HG02840 (cell line): ENCODE data around the gene KRT76.

Experiments used
- ATAC-seq: cut with Tn5 transposase; IDR thresholded peaks from one replicate; pipeline ENCODE4 v1.9.1; 2021; ENCODE audit warnings: mild to moderate bottlenecking, moderate library complexity, moderate number of reproducible peaks; ENCODE audit not compliant: unreplicated experiment, low FRiP score

KRT76 gene

DNA sequence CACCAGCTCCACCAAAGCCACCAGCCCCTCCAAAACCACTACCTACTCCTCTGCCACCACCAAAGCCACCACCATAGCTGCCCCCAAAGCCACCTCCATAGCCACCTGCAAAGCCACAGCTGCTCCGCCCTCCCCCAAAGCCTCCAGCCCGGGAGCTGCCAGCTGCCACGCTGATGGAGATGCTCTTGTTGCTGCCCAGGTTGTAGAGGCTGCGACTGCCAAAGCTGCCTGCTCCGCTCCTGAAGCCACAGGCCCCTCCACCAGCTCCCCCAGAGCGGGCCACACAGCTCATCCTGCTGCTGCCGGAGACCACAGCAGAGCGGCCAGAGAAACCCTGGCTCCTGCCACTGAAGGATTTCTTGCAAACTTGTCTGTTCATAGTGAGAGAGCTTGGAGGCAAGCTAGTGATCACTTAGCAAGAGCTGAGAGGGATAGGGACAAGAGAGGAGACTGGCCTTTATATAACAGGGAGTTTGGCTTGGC, at the start of gene KRT76:
KRT76 (minus strand) TSS at position 433 of the 483 bp plus-strand sequence; CDS start at position 379, 54 bp downstream.
- no peak for ATAC-seq

DNA sequence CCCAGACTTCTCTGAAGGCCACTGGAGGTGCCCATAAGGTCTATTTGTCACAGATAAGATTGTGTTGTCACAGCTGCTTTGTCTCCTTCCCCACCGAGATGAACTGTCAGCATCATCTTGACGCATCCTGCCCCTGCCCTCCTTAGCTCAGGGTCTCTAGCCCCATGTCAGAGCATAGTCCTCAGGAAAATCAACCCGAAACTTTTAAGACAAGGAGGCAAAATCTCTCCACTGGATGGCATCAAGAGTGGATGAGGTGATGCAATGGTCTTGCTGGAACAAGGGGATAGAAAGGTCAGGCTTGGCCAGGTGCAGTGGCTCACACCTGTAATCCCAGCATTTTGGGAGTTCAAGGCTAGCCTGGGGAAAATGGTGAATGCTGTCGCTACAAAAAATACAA, 48.8 kb upstream of the KRT76 start:
- no peak for ATAC-seq

DNA sequence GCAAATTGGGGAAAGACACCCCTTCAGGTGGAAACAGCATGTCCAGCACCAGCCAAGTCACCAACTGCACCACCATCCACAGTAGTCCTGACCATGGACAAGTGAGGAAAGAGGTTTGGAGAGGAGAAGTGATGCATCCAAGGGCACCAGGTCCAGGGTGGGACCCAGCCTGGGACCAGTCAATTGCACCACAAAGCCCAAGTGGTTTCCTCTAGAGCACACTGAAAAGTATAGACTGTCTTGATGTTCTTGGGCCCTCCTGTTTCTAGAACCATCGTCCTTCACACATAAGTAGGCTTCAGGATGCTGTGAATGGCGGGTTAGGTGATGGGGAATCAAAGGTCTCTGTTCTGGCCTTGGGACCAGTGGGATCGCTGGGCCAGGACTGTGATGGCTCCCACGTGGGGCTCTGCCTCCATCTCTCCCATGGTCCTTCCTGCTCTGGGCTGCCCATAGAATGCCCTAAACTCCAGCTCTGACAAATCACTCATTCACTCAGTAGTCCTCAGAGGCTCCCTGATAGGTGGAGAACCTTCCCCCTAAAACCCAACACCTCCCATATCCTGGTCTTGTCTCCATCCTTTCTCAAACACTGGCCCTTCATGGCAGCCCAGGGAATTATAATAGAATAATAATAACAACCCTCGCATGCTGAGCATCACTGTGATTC, 47.7 kb upstream of the KRT76 start:
- ATAC-seq, result no peak

DNA sequence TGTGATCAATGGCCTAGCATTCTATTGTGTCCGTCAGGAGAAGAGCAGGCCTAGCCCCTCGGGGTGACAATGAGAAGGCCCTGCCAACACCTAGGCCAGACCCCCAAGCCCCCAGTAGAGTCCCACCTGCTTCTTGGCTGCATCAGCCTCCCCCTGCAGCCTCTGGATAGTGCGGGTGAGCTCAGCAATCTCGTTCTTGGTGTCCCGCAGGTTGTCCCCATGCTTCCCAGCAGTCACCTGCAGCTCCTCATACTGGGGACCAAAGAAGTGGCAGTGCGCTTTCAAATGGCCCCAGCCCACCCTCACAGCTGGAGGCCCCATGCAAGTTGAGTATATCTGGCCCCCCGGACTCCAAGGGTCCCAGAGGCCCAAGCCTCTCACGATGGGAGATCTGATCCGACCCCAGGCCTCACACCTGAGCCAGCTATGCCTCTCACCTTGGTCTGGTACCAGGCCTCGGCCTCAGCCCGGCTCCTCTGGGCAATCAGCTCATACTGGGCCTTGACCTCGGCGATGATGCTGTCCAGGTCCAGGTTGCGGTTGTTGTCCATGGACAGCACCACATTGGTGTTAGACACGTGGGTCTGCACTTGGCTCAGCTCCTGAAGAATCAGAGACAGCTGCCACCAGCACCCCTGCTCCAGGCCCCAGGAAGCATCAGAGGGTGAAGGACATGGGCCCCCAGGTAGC, 46.8 kb upstream of the KRT76 start:
- ATAC-seq, result no peak

DNA sequence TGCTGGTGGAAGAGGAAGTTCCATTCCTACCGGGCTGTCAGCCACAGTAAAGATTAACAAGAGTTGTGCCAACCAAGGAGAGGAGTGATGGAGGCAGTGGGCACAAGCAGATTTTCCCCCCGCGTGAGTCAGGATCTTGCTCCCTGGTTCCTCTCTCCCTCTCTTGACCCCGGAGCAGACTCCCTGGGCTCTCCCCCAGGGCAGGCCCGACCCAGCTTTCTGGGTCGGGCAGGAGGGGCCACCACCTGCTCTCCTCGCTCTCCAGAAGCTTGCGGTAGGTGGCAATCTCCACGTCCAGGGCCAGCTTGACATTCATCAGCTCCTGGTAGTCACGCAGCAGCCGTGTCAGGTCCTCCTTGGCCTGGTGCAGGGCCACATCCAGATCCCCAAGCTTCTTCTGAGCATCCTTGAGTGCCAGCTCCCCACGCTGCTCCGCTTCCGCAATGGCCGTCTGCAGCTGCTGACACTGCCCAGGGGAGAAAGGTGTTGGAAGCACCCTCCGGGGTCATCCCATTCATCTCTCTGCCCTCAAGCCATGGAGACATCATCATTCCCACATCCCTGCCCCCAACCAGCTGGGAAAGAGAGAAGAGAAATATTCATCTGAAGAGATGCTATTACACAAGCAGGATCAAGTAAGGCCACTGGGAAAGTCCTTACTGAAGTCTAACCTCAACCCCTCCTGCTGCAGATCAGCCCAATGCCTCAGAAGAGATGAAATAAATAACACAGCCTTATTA, 45.8 kb upstream of the KRT76 start:
- ATAC-seq, result no peak

DNA sequence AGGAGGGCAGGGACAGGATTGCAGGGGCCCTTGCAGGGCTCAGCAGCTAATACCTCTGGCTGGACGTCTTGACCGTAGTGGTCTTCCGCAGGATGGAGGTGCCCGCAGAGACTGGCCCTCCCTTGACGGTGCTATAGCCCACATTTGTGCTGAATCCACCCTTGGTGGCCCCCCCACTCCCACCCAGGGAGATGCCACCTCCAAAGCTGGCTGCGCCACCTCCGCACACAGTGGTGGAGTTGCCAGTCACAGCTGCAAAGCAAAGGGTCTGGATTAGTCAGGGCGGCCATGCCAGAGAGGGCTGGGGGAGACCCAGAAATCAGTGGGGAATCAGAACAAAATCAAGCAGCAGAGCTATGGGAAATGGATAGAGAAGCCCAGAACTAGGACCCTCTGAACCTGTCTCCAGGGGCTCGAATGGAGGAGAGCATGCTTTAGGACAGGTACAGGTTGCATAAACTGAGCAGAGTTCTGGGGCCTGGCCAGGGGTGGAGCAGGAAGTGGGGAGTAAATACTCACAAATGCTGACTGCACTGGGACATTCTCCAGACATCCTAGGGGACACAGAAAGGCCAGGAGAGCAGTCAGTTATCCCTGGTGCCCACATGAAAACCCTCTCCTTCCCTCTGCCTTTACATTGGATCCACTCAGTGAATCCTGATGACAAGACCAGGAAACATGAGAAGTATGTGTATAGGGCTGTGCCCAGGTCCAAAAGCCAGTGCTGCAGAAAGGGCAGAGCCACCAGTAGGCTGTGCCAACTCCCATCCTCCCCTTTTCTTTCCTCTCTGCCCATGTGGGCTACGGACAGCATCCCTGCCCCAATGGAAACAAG, 44.9 kb upstream of the KRT76 start:
- ATAC-seq, result no peak

DNA sequence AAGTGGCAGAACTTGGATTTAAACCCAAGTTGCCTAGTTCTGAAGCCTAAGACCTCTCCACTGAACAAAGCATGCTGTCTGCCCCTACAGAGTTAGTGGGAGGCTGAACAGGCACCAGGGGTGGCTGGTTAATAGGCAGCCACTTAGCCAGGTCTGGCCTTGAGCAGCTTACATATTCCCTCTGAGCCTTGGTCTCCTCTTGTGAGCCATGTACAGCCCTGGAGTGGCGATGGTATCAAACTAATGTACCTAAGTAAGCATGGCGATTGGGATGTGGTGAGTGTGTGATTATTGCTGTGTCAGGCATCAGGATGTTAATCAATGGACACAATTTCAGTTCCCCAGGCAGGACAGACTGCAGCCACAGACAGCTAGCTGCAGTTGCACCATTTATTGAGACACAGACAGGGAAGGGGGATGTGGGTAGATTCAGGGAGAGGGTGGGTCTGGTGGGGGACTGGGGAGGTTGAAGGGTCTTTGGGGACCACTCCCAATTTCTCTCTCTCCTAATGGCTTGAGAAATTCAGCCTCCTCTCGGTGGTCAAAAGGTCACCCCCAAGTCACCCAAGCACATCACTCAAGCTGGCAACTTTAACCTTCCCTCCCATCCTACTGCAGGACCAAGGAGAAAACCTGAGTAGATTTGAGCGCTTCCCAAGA, 44.1 kb upstream of the KRT76 start:
- ATAC-seq, result no peak

DNA sequence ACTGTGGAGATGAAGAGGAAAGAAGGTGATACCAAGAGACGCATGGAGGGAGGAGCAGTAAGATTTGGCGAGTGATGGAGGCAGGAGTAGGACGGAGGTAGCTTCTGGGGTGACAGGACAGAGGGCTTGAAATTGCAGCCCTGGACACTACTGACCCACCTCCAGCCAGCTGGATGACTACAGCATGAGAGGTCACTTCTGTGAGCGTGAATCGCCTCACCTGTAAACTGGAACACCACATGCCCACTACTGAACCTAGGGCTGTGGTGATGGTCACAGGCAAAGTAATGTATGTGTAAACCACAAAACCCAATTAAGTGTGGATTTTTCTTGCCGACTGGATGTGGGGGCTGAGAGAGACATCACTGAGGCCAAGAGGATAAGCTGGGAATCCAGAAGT, 43.4 kb upstream of the KRT76 start:
- no peak for ATAC-seq

DNA sequence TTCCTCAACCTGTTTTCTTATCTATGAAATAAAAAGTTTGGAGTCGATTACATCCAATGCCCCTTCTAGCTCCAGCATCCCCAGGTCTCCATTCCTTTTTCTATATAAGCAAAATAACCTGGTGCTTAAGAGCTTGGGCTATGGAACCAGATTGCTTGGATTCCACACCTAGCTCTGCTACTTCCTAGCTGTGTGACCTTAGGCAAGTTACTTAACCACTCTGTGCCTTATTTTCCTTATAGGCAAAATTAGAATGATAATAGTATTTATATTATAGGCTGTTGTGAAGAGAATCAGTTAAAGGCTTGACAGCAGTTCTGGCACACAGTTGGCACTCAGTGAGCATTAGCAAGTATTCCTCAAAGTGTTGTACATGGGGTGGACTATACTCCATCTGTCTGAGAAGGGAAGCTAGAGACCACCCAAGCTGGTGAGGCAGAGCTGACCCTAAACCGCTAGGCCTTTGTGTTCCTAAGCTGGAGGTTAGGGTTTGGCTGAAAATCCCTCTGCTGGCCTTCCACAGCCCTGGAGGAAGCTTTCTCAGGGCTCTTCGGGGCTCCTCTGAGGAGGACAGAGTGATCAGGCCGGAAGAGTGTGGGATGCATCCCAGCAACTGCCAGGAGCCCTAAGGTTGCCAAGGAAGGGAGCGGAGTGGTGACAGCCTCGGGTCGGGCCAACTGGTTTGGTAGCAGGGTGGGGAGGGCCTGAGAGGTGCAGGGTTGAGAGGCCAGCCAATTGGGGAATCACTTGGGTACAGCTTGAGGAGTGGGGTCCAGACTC, 42.8 kb upstream of the KRT76 start:
- no peak for ATAC-seq

DNA sequence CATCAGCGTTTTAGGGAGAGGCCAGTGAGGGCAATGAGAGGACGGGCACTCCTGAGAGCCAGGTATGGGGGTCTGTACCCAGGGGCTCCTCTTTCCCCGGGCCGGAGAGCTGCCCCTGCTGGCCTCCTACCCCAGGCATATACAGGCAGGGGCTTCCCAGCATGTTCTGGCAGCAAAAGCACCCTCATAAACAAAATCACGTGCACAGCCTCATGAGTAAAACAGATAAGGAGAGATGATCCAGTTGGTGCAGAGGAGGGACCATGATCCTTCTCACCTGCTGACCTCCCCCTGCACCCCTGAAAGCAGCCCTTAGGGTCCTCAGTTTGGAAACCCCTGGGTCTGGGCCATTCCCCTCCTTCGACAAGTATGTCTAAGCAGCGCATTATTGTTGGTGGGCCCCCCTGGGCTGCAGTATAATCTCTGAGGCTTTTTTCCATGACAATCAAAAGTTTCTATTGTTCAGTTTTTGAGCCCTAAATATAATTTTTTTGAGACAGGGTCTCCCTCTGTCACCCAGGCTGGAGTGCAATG, 41.8 kb upstream of the KRT76 start:
- ATAC-seq, result no peak

DNA sequence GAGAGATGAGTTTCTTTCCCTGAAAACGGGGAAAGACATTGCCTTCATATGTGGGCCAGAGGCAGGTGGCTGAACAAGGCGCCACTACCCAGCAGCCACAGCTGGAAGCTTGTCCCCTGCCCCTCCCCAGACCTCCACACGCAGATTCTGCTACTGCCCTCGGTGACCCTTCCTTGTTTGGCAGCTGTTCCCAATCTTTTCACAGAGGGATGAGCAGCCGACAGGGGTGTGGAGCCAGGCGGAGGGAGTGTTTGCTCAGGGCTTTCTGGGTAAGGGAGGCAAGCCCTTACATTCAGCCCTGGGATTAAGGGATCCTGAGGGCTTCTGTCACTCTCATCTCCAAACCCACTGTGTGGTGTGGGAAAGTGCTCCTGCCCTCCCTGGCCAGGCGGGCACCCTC, 41.2 kb upstream of the KRT76 start:
- ATAC-seq, result no peak

DNA sequence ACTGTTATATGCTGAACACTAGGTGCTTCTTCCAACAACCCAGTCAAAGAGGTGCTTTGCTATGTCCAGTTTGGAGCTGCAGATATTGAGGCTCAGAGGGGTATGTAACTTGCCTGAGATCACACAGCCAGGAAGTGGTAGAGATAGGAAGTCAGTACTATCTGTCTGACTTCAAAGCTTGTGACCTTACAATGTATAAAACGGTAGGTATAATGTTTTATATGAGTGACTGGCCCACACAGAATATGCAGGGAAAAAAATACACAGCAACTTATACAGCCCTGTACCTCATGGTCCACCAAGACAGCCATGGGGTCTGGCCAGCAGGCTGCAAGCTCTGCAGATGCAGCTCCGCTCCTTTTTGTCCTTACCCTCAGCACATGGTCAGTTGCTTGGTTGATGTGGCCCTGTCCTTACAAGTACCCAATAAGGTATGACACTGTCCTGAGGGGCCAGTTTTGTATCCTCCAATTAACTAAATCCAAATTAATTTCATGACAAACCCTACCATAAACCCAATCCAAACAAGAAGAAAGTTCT, 40.6 kb upstream of the KRT76 start:
- no peak for ATAC-seq

DNA sequence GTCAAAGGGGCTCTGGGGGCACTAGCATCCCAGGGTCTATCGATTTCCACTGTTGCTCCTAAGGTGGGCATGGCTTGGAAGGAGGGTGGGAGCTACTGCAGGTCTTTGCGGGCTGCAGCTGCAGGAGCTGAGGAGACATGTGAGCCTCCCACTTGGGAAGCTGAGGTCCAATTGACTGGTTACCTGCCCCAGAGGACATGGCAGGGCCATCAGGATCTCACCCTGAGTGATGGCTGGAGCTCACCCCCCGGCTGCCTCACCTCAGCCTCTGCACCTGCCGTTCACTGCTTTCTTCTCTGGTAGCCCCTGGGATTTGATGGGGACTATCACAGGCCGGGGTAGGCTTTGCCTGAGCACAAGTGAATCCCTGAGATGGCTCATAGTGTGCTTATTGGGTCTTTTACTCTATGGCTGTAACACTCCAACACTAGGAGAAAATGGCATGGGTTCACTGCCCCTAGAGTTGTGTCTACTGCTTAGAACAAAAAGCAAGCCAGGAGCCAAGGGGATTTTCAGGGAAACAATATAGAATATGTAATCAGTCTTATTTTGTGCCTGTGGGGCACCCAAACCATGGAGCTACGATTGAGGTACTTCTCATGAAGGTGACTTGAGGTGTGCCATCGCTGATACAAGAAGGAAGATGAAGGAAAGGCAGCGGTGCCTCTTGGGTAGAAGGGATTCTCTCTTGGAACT, 40.0 kb upstream of the KRT76 start:
- ATAC-seq, result no peak

DNA sequence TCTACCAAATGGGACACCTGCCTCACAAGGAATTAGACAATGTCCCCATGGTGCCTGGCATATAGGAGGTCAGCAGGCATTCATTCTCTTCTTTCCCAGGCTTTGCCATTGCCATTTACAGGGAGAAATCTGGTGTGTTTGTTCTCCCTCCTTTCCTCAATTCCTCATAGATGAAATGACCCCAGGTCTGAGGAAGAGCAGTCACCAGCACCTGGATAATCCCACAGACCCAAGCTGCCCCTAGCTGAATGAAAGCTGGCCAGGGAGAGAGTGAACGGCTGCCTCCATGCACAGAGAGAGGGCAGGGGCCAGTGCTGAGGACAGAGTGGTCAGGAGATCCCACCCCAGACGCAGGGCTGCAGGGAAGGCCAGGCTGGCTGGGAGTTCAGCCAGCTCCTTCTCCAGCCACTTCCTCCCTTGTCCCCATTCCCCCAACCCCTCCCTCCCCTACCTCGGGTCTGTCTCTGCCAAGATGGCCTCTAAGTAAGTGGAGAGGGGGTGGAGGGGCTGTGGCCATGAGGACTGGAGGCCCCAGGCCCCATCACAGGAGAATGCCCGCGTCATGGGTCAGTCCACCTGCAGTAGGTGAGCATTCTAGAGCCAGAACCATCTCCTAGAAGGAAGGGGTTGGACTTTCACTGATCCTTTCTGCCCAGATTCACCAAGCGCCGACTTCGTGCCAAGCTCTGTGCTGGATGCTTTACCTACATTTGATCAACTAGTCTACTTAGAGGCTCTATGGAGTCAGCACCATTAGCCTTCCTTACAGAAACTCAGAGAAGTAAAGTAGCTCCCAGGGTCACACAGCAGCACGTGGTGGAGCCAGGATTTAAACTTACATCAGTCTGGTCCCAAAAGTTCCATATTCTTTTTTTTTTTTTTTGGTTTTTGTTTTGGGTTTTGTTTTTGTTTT, 38.8 kb upstream of the KRT76 start:
- ATAC-seq, result no peak

DNA sequence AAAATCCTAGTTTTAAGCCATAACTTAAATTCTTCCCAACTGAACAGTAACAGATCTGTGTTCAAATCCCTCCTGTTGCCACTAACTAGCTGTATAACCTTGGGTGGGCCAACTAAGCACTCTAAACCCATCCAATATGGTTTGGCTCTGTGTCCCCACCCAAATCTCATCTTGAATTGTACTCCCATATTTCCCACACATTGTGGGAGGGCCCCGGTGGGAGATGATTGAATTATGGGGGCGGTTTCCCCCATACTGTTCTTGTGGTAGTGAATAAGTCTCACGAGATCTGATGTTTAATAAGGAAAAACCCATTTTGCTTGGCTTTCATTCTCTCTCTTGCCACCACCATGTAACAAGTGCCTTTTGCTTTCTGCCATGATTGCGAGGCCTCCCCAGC, 38.0 kb upstream of the KRT76 start:
- ATAC-seq, result no peak

DNA sequence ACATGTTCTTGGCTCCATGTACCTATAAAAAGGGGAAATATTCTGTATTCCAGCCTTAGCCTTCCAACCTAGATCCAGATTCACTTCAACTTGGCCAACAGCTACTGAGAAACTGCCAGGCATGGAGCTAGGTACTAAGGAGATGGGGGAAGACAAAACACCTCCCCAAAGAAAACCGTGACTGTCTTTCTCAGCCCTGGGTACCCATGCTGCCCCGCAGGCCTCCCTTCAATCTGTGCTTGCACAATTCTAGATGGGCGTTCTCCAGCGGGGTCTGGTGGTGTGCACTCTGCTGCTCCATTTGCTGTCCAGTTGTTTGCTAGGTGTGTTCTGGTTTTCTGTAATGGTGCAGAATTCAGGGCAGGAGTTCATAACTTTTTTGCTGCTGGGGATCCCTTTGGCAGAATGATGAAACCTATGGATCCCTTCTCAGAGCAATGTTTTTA, 37.6 kb upstream of the KRT76 start:
- no peak for ATAC-seq
